HepG2 (cell line): ENCODE data around the gene DBNDD1. TPM values are rescaled to one million over a fixed set of nuclear protein-coding genes. Genes with fewer than 3 reads are reported as not detected.
A peak's percentile ranks its signal among the peaks of the same experiment; 100 is the strongest.

Experiments
- ARID2 ChIP-seq: sonication (generic); formaldehyde crosslinking; IDR thresholded peaks from 2 replicates; pipeline ENCODE4 v1.8.1; 2022; ENCODE audit warnings: mild to moderate bottlenecking, missing genetic modification reagents, borderline replicate concordance
- CAMTA2 ChIP-seq: sonication (generic); formaldehyde crosslinking; IDR thresholded peaks from 2 replicates; pipeline ENCODE4 v1.4.0; 2020; ENCODE audit warnings: mild to moderate bottlenecking, missing genetic modification reagents, borderline replicate concordance
- DNMT3B ChIP-seq: conservative IDR thresholded peaks from 2 replicates; pipeline ENCODE4 v1.6.1; 2016; ENCODE audit warnings: missing biosample characterization, control low read depth
- FOXP4 ChIP-seq: sonication (generic); formaldehyde crosslinking; IDR thresholded peaks from 2 replicates; pipeline ENCODE4 v1.4.0; 2020; ENCODE audit warnings: missing genetic modification reagents
- GMEB2 ChIP-seq: IDR thresholded peaks from 2 replicates; pipeline ENCODE4 v1.6.1; 2016; ENCODE audit warnings: missing biosample characterization, missing genetic modification reagents, low read depth
- HHEX ChIP-seq: IDR thresholded peaks from 2 replicates; pipeline ENCODE4 v1.6.1; 2016; ENCODE audit warnings: control low read depth
- HOMEZ ChIP-seq: IDR thresholded peaks from 2 replicates; pipeline ENCODE4 v1.6.1; 2016; ENCODE audit warnings: low read depth
- IRX3 ChIP-seq: sonication (generic); formaldehyde crosslinking; IDR thresholded peaks from 2 replicates; pipeline ENCODE4 v1.8.1; 2023; ENCODE audit warnings: mild to moderate bottlenecking, low read depth, missing genetic modification reagents, borderline replicate concordance
- KLF12 ChIP-seq: sonication (generic); formaldehyde crosslinking; IDR thresholded peaks from 2 replicates; pipeline ENCODE4 v1.4.0; 2020; ENCODE audit warnings: missing genetic modification reagents, borderline replicate concordance
- MYPOP ChIP-seq: sonication (generic); formaldehyde crosslinking; IDR thresholded peaks from 2 replicates; pipeline ENCODE4 v1.8.1; 2023; ENCODE audit warnings: mild to moderate bottlenecking, moderate library complexity, missing genetic modification reagents
- PAF1 ChIP-seq: IDR thresholded peaks from 2 replicates; pipeline ENCODE4 v1.6.1; 2016; ENCODE audit warnings: missing genetic modification reagents, missing compliant biosample characterization
- SMC3 ChIP-seq: IDR thresholded peaks from 2 replicates; pipeline ENCODE4 v1.6.1; 2011; ENCODE audit warnings: low read length, improper control_type of control experiment
- TAF1 ChIP-seq: sonication (generic); formaldehyde crosslinking; IDR thresholded peaks from 2 replicates; pipeline ENCODE4 v1.4.0; 2020; ENCODE audit warnings: missing genetic modification reagents
- TEAD3 ChIP-seq: optimal IDR thresholded peaks from 2 replicates; pipeline ENCODE3; 2016; ENCODE audit warnings: borderline replicate concordance
- TGIF2 ChIP-seq: IDR thresholded peaks from 2 replicates; pipeline ENCODE4 v1.6.1; 2016; ENCODE audit warnings: control low read depth, missing compliant biosample characterization
- THYN1 ChIP-seq: sonication (generic); formaldehyde crosslinking; IDR thresholded peaks from 2 replicates; pipeline ENCODE4 v1.8.1; 2023; ENCODE audit warnings: low read depth, mild to moderate bottlenecking, moderate library complexity, missing genetic modification reagents, borderline replicate concordance
- ZNF253 ChIP-seq: sonication (generic); formaldehyde crosslinking; IDR thresholded peaks from 2 replicates; pipeline ENCODE4 v1.8.0; 2022; ENCODE audit warnings: mild to moderate bottlenecking, missing genetic modification reagents, borderline replicate concordance
- ZNF256 ChIP-seq: sonication (generic); formaldehyde crosslinking; conservative IDR thresholded peaks from 2 replicates; pipeline ENCODE4 v1.4.0; 2020; ENCODE audit warnings: missing genetic modification reagents
- ZNF263 ChIP-seq: sonication (generic); formaldehyde crosslinking; IDR thresholded peaks from 2 replicates; pipeline ENCODE4 v1.4.0; 2020; ENCODE audit warnings: missing genetic modification reagents
- ZNF335 ChIP-seq: sonication (generic); formaldehyde crosslinking; IDR thresholded peaks from 2 replicates; pipeline ENCODE4 v1.4.0; 2020; ENCODE audit warnings: missing genetic modification reagents
- ZNF414 ChIP-seq: sonication (generic); formaldehyde crosslinking; IDR thresholded peaks from 2 replicates; pipeline ENCODE4 v1.5.0; 2020; ENCODE audit warnings: missing genetic modification reagents
- ZNF567 ChIP-seq: sonication (generic); formaldehyde crosslinking; IDR thresholded peaks from 2 replicates; pipeline ENCODE4 v1.8.1; 2023; ENCODE audit warnings: mild to moderate bottlenecking, missing genetic modification reagents, borderline replicate concordance
- ZNF674 ChIP-seq: sonication (generic); formaldehyde crosslinking; IDR thresholded peaks from 2 replicates; pipeline ENCODE4 v1.5.0; 2020; ENCODE audit warnings: low read depth, mild to moderate bottlenecking, missing genetic modification reagents
- polyA plus RNA-seq, 8 experiments: library from polyadenylated mRNA; depleted of rRNA in 3 of 8; stranded (reverse) in 7 of 8; unstranded in 1 of 8; fragments of >200 nt; fragmentation: Illumina TruSeq in 4 of 8; extraction: Trizol in 4 of 8; gene quantifications; 2 replicates each; pipeline versions ENCODE4 v1.2.1 to v1.2.3, GENCODE V29; 2011 to 2016; ENCODE audit warnings: low read depth in 4 of 8, missing spikeins in 1 of 8, mixed read lengths in 1 of 8; ENCODE audit not compliant: insufficient read depth in 1 of 8
- total RNA-seq, 5 experiments: library from RNA; depleted of rRNA; stranded (reverse); fragments of >200 nt; fragmentation: Illumina TruSeq; extraction: Trizol; gene quantifications; 2 replicates each; pipeline ENCODE4 v1.2.3, GENCODE V29; 2016; ENCODE audit warnings: low read depth in 1 of 5

Gene DBNDD1
- total and polyA plus RNA-seq, 2 of the 13 experiments (the other 11 are each of a cell fraction or from before 2014, with no cell fraction given): 17.0 to 40.4 TPM

GRCh38 chr16:90022209-90023077 lies 3.2 kb upstream of the DBNDD1 start (continued):
- TF ChIP-seq HOMEZ (CRISPR knock-in tag) (no peak), HHEX (CRISPR knock-in tag) (no peak), ZNF256 (CRISPR knock-in tag) (no peak; the same call in none of the 2 replicates), ZNF263 (CRISPR knock-in tag) (peak; percentile 59; the same call in 1 of the 2 replicates), ZNF335 (0 out of 2 replicates have a peak, but pooled peaks have one; percentile 67), DNMT3B (CRISPR knock-in tag) (no peak), ZNF414 (CRISPR knock-in tag) (peak; percentile 41; the same call in 1 of the 2 replicates), TEAD3 (CRISPR knock-in tag) (peak; percentile 58), THYN1 (CRISPR knock-in tag) (no peak), CAMTA2 (0 out of 2 replicates have a peak, but pooled peaks have one; percentile 20), ZNF567 (CRISPR knock-in tag) (no peak), ZNF253 (no peak), FOXP4 (CRISPR knock-in tag) (peak; percentile 30; the same call in 1 of the 2 replicates), MYPOP (CRISPR knock-in tag) (no peak), GMEB2 (no peak), KLF12 (peak; percentile 54; the same call in 1 of the 2 replicates), ARID2 (CRISPR knock-in tag) (no peak), TAF1 (CRISPR knock-in tag) (peak; percentile 68; the same call in 1 of the 2 replicates), SMC3 (no peak), PAF1 (no peak), TGIF2 (CRISPR knock-in tag) (peak; percentile 81; the same call in 1 of the 2 replicates), IRX3 (CRISPR knock-in tag) (peak; percentile 85; the same call in 1 of the 2 replicates), ZNF674 (no peak)
